Coronary artery (tissue), 2 donors: ENCODE measurements around the gene GIT1.

Experiments
- DNase-seq: peaks from one replicate; pipeline ENCODE4 v3.0.0-alpha.2; 2017; ENCODE audit warnings: low spot score
- H3K27ac ChIP-seq, 2 donors: fragments of 200-600 bp; sonication (generic); one replicate each; pipeline ENCODE4 v1.5.1; 2016 to 2019
- H3K4me3 ChIP-seq: fragments of 200-600 bp; sonication (generic); 2 replicates; pipeline ENCODE4 v1.5.1; 2016; ENCODE audit warnings: mild to moderate bottlenecking, moderate library complexity
- CTCF ChIP-seq: fragments of 200-600 bp; sonication (generic); IDR thresholded peaks from one replicate; pipeline ENCODE4 v1.5.1; 2019; ENCODE audit warnings: antibody characterized with exemption

Gene GIT1

DNA sequence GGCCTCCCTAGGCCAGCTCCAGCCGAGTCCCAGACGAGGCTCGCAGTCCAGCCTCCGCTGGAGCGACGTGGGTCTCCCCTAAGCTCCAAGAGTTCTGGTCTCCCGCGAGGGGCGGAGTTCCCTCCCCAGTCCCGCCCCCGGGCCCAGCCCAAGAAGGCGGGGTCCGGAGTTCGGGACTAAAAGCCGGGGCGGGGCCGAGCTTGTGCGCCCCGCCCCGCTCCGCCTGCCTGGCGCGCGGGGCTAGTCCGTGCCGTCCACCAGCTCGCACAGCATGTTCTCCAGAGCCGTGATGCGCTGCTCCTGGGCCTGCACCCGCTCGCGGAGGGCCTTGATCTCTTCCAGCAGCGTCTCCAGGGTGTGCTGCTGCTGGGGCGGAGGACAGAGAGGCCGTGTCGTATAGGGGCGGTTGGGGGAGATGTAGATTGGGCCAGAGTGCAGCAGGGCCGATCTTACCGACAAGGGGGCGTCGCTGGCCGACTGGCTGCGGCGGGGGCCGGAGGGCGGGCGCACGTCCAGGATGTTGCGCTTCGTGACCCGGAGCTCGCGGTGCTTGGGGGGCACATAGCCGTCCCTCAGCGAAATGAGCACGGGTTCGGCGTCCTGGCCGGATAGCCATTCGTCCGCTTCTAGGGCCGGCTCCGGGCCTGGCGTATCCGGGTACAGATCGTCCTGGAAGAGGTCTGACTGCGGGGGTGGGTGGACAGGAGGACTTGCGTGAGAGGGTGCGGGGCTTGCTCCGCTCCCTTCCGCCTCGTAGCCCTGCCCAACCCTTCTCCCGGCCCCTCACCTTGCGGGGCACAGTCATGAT is 26.2 kb upstream of the GIT1 start:
- H3K27ac ChIP-seq, result peak overlapping the region in 1 of 2 donors; percentile 53
- peak; percentile 83 for DNase-seq
- TF ChIP-seq CTCF, result no peak
- H3K4me3 ChIP-seq, result peak overlapping the region; percentile 68

- H3K4me3 ChIP-seq, result peak overlapping the region; percentile 68
- peak overlapping the region in 1 of 2 donors; percentile 29 for H3K27ac ChIP-seq
- TF ChIP-seq CTCF, result no peak
- DNase-seq, result no peak
These were observed 25.6 kb upstream of the GIT1 start for GRCh38 chr17:29615048-29615385.

GRCh38 chr17:29614349-29615047 is 25.1 kb upstream of the GIT1 start:
- H3K4me3 ChIP-seq, result peak overlapping the region; percentile 68
- H3K27ac ChIP-seq, result peak overlapping the region in 1 of 2 donors; percentile 29
- no peak for TF ChIP-seq CTCF
- no peak for DNase-seq

DNA sequence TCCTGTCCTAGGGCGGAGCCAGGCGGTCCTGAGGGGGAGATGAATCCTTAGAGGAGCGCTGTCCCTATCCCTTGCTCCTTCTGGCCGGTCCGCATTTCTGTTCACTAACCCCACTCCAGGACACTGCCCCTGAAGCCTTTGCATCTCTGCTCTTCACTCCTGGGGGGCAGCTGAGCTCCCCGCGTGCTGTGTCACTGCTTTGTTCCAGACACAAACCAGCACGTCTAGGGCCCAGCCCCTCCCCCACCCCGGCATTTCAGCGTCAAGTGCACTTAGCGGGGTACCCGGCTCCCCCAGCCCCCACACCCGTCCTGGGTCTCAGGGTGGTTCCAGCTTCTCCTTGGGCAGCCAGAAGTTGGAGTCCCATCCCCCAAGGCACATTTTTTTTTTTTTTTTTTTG is 24.4 kb upstream of the GIT1 start:
- H3K27ac ChIP-seq, result peak overlapping the region in 1 of 2 donors; percentile 80
- no peak for TF ChIP-seq CTCF
- H3K4me3 ChIP-seq, result peak overlapping the region; percentile 66
- DNase-seq, result no peak

- TF ChIP-seq CTCF, result peak; percentile 84
- Histone ChIP-seq H3K27ac (peak overlapping the region; percentile 23 to 80), H3K4me3 (peak overlapping the region; percentile 66)
- peak; percentile 92 for DNase-seq
These were observed 23.9 kb upstream of the GIT1 start for GRCh38 chr17:29613352-29613837.

DNA sequence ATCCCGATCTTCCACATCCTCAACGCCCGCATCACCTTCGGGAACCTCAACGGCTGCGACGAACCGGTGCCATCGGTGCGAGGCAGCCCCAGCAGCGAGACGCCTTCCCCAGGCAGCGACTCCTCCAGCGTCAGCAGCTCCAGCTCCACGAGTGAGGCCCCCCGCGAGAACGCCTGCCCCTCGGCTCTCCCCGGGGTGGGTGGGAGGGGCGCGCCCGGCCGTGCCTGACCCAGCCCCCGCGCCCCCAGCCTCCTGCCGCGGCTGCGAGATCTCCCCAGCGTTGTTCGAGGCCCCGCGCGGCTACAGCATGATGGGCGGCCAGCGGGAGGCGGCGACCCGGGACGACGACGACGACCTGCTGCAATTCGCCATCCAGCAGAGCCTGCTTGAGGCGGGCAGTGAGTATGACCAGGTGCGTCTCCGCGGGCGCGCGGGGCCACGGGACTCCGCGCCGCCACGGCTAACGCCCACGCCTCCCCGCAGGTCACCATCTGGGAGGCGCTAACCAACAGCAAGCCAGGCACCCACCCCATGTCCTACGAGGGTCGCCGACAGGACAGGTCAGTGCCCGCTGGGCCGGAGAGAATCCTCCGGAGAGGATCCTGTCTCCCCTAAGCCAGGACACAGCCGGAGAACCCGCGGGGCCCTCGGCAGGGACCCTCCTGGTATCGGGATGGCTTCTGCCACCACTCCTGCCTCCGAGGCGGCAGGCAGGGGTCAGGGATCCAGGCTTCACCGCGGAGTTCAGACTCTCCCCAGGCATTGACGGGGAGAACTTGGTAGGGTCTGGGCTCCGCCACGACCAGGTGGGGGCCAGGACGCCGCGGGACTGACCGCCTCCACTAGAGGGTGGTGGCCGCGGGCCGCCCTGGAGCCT is 23.2 kb upstream of the GIT1 start:
- H3K4me3 ChIP-seq, result peak overlapping the region; percentile 66
- peak; percentile 78 for DNase-seq
- no peak for TF ChIP-seq CTCF
- peak overlapping the region; percentile 23 to 80 for H3K27ac ChIP-seq
